ENCODE results near the gene FCAMR.

The FCAMR gene

GRCh38 chr1:206955476-206956451, 14.5 kb downstream of the FCAMR start:
- DNase-seq (ENCODE audit: low read depth, low spot score): no peak
- in situ Hi-C loops (cut with HindIII; ENCODE audit: low sequenced_read_pairs): no loop called here
- no peak for TF ChIP-seq CTCF (IDR thresholded peaks at IDR 0.05; ENCODE audit: low read depth, low read length)
- no peak overlapping the region for H3K4me3 ChIP-seq (ENCODE audit: low read depth, low read length)

- in situ Hi-C loops (cut with HindIII; ENCODE audit: low sequenced_read_pairs): no loop called here
- TF ChIP-seq CTCF (IDR thresholded peaks at IDR 0.05; ENCODE audit: low read depth, low read length): no peak
- no peak for DNase-seq (ENCODE audit: low read depth, low spot score)
- no peak overlapping the region for H3K4me3 ChIP-seq (ENCODE audit: low read depth, low read length)
These were observed 15.6 kb downstream of the FCAMR start for GRCh38 chr1:206954459-206955342.

DNA sequence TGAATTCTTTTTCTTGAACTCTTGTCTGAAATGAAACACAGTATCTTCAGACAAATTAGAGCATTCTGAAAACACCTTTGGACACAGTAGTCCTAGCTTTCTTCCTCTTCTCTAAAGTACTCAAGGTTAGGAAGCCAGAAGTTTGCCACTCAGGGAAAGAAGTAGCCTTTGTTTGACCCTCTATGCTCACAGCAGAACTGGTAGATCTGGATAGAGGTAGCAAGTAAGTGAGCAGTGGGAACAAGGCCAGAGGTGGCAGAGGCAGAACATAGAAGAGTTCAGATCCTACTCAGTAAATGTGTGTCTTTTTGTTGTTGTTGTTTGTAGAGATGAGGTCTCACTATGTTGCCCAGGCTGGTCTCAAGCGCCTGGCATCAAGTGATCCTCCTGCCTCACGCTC, 16.6 kb downstream of the FCAMR start:
- TF ChIP-seq CTCF (IDR thresholded peaks at IDR 0.05; ENCODE audit: low read depth, low read length): no peak
- no peak overlapping the region for H3K4me3 ChIP-seq (ENCODE audit: low read depth, low read length)
- no peak for DNase-seq (ENCODE audit: low read depth, low spot score)
- in situ Hi-C loops (cut with HindIII; ENCODE audit: low sequenced_read_pairs): no loop called here

- H3K4me3 ChIP-seq (ENCODE audit: low read depth, low read length): no peak overlapping the region
- in situ Hi-C loops (cut with HindIII; ENCODE audit: low sequenced_read_pairs): no loop called here
- no peak for TF ChIP-seq CTCF (IDR thresholded peaks at IDR 0.05; ENCODE audit: low read depth, low read length)
- DNase-seq (ENCODE audit: low read depth, low spot score): no peak
These were observed 17.1 kb downstream of the FCAMR start for GRCh38 chr1:206953126-206953525.

DNA sequence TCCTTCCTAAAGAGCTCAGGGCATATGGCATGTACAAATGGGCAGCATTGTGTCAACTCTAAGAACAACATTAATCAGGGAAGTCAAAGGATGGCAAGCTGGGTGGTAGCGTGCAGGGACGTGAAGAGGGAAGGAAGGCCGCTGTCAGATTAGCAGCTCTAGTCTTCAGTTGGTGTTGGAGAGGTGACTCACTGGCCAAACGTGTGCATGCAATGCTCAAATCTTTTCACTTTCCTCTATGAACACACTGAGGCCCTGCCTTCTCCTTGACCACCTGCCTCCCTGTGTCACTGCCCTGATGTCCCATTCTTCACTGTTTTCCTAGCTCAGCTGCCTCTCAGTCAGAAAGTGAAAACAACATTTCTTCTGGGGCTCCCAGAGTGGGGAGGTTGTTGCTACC, 18.1 kb downstream of the FCAMR start:
- in situ Hi-C loops (cut with HindIII; ENCODE audit: low sequenced_read_pairs): no loop called here
- TF ChIP-seq CTCF (IDR thresholded peaks at IDR 0.05; ENCODE audit: low read depth, low read length): no peak
- no peak overlapping the region for H3K4me3 ChIP-seq (ENCODE audit: low read depth, low read length)
- DNase-seq (ENCODE audit: low read depth, low spot score): no peak

DNA sequence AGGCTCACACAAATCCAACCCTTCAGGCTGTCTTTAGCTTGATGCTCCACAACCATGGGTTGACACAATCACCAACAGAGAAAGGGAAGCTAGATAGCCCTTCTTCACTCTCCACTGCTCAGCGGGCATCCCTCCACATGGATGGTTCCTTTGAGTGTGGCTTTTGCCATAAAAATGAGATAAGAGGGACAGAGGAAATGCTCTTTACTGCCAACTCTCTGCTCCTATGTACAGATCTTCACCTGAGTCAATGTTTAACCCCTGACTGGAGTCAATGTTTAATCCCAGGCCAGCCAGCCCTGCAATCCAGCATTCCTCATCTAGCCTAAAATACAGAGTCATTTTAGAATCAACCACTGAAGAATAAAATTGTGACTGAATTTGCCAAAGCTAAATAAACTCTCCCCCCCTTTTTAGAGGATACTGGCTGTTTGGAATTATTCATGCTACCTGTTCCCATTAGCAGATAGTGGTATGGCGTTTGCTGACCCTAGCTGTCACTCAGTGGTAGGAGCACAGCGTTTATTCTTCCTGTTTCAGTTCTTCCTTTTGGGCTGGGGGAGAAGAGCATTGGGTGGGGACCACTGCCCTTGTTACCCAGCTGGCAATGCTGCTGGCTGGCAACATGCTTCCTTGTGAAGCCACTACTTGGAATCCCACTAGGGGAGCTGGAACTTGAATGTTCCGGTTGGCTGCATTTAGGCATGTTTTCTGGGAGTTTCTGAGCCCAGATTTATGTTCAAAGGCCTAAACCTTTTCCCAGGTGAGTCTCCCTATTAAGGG, 18.8 kb downstream of the FCAMR start:
- no peak for TF ChIP-seq CTCF (IDR thresholded peaks at IDR 0.05; ENCODE audit: low read depth, low read length)
- in situ Hi-C loops (cut with HindIII; ENCODE audit: low sequenced_read_pairs): no loop called here
- DNase-seq (ENCODE audit: low read depth, low spot score): no peak
- no peak overlapping the region for H3K4me3 ChIP-seq (ENCODE audit: low read depth, low read length)
